Measurements from ENCODE around the gene GID8. TPM values are rescaled to one million over a fixed set of nuclear protein-coding genes. Genes with fewer than 3 reads are reported as not detected.

The GID8 gene
- total and polyA plus RNA-seq, 4 donors = 10.2 to 23.6 (median 14.6) TPM

- TF ChIP-seq CTCF (IDR thresholded peaks at IDR 0.05; ENCODE audit: low read depth, low read length, missing input control) (no peak), TAF1 (conservative IDR thresholded peaks at IDR 0.05) (no peak)
Observed at GRCh38 chr20:62975251-62975760, 37.4 kb downstream of the GID8 start (continued).

- 64% methylated on average over 9 of the region's 9 CpGs for WGBS
- H3K4me1 ChIP-seq (ENCODE audit: control insufficient read depth in 4 of 4, insufficient read depth in 4 of 4, low read length in 3 of 4) = peaks cover 0 to 10% (median 3%) of the 10 kb centered on the region in 4 donors
- no peaks in the 10 kb centered on the region for H3K36me3 ChIP-seq (ENCODE audit: control insufficient read depth in 4 of 4, insufficient read depth in 3 of 4, low read depth in 1 of 4, low read length in 3 of 4)
- no peak for DNase-seq (ENCODE audit: low spot score)
- no peak overlapping the region for H3K4me3 ChIP-seq (ENCODE audit: low read depth in 1 of 3, low read length in 3 of 3)
- no peak overlapping the region for H3K27ac ChIP-seq (ENCODE audit: low read depth in 1 of 2, low read length in 2 of 2)
- TF ChIP-seq SP1 (IDR thresholded peaks at IDR 0.05) (no peak), GABPA (IDR thresholded peaks at IDR 0.05 in 1 of 2, conservative IDR thresholded peaks at IDR 0.05 in 1 of 2) (no peak), MAX (IDR thresholded peaks at IDR 0.05) (no peak), EGR1 (IDR thresholded peaks at IDR 0.05; ENCODE audit: low read depth in 2 of 2) (no peak), ZBTB33 (IDR thresholded peaks at IDR 0.05) (no peak), RXRA (IDR thresholded peaks at IDR 0.05) (no peak), JUND (IDR thresholded peaks at IDR 0.05) (no peak), RAD21 (IDR thresholded peaks at IDR 0.05) (no peak), TAF1 (conservative IDR thresholded peaks at IDR 0.05) (no peak), FOXA1 (IDR thresholded peaks at IDR 0.05) (no peak), HNF4G (IDR thresholded peaks at IDR 0.05) (no peak)
- no peak overlapping the region for H3K9ac ChIP-seq (ENCODE audit: low read depth in 1 of 2, low read length in 2 of 2)
- no peaks in the 10 kb centered on the region for H3K9me3 ChIP-seq (ENCODE audit: control insufficient read depth in 4 of 4, low read length in 3 of 4)
- peaks cover 0 to 12% (median 9%) of the 10 kb centered on the region in 4 donors for H3K27me3 ChIP-seq (ENCODE audit: control insufficient read depth in 4 of 4, insufficient read depth in 4 of 4, low read length in 3 of 4)
Observed at GRCh38 chr20:62975812-62976508, 38.0 kb downstream of the GID8 start.

- WGBS = 85% methylated on average over 16 of the region's 16 CpGs
- TF ChIP-seq RXRA (IDR thresholded peaks at IDR 0.05) (no peak), HNF4A (conservative IDR thresholded peaks at IDR 0.05) (no peak), YY1 (IDR thresholded peaks at IDR 0.05) (no peak), FOXA2 (IDR thresholded peaks at IDR 0.05) (no peak), NR2F2 (IDR thresholded peaks at IDR 0.05) (no peak)
- Histone ChIP-seq H3K9ac (ENCODE audit: low read depth in 1 of 2, low read length in 2 of 2) (no peak overlapping the region), H3K27ac (ENCODE audit: low read depth in 1 of 2, low read length in 2 of 2) (no peak overlapping the region), H3K27me3 (ENCODE audit: control insufficient read depth in 4 of 4, insufficient read depth in 4 of 4, low read length in 3 of 4) (peaks cover 0 to 12% (median 9%) of the 10 kb centered on the region in 4 donors), H3K4me1 (ENCODE audit: control insufficient read depth in 4 of 4, insufficient read depth in 4 of 4, low read length in 3 of 4) (peaks cover 0 to 10% (median 3%) of the 10 kb centered on the region in 4 donors), H3K4me3 (ENCODE audit: low read depth in 1 of 3, low read length in 3 of 3) (no peak overlapping the region), H3K36me3 (ENCODE audit: control insufficient read depth in 4 of 4, insufficient read depth in 3 of 4, low read depth in 1 of 4, low read length in 3 of 4) (no peaks in the 10 kb centered on the region), H3K9me3 (ENCODE audit: control insufficient read depth in 4 of 4, low read length in 3 of 4) (no peaks in the 10 kb centered on the region)
- DNase-seq (ENCODE audit: low spot score) = no peak
Observed at GRCh38 chr20:62976886-62977285, 38.9 kb downstream of the GID8 start.

All from liver (tissue), 9 donors.